GM18519 (cell line): ENCODE results near the gene CYBRD1.
"Not testable (repeated sequence)": the region's sequence is repeated elsewhere in the genome, so short reads cannot be mapped to it uniquely, and the experiment has no call there.

Experiments
- ATAC-seq: cut with Tn5 transposase; IDR thresholded peaks from one replicate; pipeline ENCODE4 v1.9.1; 2021; ENCODE audit warnings: mild to moderate bottlenecking, moderate library complexity; ENCODE audit not compliant: unreplicated experiment, low FRiP score

Gene CYBRD1

DNA sequence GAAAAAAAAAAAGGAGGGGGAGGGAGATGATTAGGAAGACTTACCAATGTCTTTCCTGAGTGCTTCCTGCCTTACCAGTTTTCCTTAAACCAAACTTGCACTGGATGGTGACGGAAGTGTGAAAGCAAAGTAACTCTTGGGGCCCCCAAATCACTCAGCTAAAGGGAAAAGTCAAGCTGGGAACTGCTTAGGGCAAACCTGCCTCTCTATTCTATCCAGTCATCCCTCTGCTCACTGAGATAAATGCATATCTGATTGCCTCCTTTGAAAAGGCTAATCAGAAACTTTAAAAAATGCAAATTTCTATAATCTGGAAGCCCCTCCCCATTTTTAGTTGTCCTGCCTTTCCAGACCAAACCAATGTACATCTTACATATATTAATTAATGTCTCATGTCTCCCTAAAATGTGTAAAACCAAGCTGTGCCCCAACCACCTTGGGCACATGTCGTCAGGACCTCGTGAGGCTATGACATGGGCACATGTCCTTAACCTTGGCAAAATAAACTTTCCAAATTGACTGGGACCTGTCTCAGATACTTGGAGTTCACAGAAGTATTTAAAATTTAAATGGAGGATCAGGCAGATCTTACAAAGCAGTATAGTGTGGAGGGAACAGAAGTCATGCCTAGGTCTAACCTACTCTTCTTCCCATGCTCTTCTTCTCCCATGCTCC, 7.2 kb upstream of the CYBRD1 start:
- no peak for ATAC-seq

DNA sequence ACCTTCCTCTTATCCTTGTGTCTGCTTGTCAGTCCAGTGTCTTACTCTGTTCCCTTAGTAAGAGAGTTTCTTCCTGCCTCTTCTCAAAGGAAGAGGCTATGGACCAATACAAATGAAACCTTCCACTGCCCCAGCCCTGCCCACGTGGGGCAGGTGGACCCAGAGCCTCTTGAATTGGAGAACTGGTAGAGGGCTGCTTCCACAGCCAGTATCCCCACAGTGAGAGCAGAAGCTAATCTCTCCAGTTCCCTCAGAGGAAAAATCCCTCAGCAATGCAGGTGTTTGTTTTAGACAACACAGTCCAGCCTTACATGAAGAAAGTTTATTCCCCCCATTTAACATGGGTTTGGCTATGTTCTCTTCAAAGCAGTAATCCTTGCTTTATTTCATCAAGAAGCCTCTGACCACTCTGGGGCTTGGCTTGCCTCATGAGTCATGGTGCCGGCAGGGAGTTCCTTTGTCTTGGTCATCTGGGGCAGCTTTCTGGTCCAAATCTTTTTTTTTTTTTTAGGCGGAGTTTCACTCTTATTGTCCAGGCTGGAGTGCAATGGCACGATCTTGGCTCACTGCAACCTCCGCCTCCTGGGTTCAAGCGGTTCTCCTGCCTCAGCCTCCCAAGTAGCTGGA, 6.5 kb upstream of the CYBRD1 start:
- no peak for ATAC-seq

DNA sequence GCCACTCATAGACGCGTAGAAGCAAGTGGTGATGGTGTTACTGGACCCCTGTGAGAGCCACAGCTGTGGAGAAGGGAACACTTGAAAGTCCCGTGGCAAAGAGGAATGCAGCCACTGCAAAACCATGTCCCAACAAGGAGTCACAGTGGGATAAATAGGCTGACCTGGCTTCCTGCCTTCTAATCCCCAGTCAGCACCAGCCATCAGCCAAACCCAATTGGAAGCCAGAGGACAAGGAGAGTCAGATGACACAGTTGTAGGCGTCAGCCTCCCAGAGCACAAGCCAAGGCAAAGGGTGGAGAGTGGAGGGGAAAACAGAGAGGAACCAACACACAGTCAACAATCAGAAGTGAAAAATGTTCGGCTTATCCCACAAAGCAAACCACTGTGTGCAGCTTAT, 5.5 kb upstream of the CYBRD1 start:
- no peak for ATAC-seq

DNA sequence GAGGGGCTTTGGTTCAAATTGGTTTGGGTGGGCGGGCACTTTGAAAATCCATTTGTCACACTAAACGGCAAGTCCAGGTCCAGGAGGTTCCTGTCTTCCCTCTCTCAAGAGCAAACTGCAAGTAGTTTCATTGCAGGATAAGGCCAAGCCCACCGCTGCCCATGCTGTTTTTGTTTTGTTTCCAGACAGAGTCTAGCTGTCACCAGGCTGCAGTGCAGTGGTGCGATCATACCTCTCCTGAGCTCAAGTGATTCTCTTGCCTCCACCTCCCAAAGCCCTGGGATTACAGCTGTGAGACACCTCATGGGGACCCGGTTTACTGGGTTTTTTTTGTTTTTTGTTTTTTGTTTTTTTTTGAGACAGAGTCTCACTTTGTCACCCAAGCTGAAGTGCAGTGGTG, 1.8 kb upstream of the CYBRD1 start:
- no peak for ATAC-seq

DNA sequence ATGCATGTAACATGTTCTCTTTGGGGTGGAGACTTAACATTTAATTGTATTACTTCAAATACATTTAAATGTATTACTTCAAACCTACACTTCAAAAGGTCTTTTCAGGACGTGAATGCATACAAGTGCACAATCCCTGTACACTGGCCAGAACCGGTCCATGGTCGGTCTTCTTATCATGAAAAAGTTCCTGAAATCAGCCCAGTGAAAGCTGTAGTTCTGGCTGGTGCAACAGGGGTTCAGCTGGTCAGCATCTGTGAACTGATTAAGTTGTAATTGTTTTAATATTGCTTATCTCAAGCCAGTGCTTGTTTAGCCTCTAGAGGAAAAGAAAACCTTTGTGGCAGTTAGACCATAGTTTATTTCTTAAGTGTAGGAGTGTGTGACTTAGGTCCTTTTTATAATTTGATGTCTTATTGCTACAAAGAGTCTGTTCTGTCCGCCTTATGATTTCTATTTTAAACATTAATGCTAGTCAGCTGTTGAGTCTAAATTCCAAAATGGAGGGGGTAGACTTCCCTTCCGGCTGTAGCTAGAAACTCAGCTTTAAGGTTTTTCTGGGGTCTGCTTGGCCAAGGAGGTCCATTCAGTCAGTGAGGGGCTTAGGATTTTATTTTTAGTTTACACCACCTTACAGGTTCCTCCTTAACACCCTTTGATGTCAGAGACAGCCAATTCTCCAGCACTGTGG, 768 bp upstream of the CYBRD1 start:
- ATAC-seq: no peak

DNA sequence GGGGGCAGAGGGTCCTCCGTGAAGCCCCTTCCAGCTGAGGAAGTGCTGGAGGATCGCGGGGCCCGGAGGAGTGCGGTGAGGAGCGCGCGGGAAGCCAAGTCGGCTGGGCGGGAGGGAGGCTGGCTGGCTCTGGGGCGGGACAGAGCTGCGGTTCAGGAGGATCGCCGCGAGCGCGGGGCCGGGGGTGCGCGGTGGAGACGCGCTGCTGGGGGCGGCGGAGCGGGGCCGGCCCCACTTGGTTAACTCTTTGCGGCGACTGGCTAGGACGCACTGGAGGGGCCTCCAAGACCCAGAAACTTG, 464 bp downstream of the CYBRD1 start:
- ATAC-seq: no peak

DNA sequence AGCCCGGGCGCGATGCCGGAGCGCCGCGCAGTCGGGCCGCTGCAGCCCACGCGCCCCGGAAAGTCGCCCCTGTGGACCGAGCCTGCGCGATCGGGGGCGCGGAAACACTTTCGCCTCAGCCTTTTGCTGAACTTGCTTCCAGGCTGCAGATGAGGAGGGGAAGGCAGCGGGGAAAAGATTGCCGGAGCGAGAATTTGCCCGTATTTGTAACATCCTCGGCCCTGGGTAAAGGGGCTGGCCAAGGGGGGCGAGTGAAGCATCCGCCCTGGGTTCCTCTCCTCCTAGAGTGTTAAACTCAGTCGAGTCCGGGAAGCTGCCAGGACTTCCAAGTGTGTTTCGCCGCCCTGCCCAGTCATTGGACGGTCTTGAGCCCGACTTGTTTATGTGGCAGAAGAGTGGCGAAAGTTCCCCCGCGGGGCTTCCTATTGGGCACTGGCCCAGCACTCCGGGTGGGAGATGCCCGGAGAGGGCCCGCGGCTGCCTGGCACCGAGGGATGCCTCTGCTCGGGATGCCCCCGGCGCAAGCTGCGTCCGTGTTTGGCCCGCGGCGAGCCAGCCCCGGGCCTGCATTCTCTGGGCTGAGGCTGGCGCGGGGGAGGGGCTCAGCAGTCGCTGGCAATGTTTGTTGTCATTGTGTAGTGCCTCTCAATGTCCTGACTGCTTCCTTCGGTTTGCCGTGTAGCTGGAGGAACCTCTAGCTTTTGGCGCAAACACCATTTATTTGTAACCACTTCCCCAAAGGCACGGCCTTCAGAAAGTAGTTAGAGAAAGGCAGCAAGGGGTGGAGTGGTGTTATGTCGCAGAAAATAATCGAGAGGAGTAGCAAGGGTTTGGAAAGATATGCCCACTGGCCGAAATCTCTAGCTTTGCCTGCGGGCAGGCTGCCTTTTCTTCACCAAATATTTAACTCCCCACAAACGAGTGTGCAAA, 1.1 kb downstream of the CYBRD1 start:
- ATAC-seq: no peak

DNA sequence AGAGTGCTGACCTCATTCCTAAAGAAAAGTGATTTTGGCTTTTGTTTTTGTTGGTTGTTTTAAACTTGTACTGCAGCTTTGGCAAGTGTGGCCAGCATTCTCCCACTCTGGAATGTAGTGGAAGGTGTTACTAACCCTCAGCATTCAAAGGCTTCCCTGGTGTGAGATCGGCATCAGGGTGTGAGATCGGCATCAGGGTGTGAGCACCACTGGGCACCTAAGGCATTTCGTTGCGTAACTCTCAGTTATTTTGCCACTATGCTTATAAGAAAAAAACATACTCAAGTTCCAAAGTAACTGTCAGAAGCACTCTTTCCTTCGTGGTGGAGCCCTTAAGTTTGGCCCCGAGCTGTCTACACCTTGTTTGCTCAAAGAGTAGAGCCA, 1.7 kb downstream of the CYBRD1 start:
- no peak for ATAC-seq

DNA sequence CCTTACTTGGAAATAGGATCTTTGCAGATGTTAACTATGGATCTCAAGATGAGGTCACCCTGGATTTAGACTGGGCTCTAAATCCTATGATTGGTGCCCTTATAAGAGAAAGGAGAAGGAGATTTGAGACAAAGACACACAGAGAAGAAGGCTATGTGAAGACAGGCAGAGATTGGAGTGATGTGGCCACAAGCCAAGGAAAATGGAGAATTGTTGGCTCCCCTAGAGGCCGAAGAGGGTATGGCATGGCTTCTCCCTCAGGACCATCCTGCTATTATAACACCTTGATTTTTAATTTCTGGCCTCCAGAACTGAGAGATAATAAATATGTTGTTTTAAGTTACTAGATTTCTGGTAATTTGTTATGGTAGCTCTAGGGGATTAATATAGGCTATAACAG, 7.6 kb downstream of the CYBRD1 start:
- ATAC-seq: no peak

DNA sequence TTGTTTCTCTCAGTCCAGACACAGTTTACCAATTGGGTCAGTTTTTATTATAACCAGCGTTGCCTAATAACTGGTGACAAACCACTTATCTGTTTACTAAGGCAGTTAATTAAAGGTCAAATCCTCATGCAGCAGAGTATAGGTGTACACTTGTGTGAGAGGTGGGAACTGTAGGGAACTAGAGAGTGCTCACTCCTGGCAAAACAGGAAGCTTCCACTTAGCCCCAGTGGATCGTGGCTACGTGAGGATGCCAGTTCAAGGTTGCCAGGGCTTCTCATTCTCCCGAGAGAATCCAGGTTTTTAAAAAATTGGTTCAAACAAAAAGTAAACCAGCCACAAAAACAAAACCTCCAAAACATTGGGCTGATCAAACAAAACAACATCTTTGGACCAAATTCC, 8.1 kb downstream of the CYBRD1 start:
- ATAC-seq: no peak

DNA sequence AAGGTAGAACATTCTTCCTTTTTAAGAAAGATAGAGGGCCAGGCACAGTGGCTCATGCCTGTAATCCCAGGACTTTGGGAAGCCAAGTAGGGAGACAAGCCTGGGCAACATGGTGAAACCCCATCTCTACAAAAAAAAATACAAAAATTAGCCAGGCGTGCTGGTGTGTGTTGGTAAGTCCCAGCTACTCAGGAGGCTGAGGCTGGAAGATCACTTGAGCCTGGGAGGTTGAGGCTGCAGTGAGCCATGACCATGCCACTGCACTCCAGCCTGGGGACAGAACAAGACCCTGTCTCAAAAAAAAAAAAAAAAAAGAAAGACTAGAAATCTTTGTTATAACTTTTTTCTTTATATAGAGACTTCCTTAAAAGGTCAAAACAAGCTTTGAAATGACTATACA, 8.6 kb downstream of the CYBRD1 start:
- ATAC-seq: not testable (repeated sequence)

DNA sequence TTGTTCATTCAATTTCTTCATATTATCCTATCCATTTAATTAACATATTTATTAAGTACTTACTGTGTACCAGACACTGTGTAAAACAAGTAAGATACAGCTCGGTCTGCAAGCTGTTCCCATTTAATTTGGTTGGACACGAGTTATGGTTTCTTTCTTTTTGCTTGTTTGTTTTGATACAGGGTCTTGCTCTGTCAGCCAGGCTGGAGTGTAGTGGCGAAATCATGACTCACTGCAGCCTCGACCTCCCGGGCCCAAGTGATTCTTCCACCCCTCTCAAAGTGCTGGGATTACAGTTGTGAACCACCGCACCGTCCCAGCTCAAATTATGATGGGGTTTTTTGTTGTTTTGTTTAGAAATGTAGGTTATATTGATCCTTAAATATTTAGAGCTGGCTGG, 9.0 kb downstream of the CYBRD1 start:
- no peak for ATAC-seq

DNA sequence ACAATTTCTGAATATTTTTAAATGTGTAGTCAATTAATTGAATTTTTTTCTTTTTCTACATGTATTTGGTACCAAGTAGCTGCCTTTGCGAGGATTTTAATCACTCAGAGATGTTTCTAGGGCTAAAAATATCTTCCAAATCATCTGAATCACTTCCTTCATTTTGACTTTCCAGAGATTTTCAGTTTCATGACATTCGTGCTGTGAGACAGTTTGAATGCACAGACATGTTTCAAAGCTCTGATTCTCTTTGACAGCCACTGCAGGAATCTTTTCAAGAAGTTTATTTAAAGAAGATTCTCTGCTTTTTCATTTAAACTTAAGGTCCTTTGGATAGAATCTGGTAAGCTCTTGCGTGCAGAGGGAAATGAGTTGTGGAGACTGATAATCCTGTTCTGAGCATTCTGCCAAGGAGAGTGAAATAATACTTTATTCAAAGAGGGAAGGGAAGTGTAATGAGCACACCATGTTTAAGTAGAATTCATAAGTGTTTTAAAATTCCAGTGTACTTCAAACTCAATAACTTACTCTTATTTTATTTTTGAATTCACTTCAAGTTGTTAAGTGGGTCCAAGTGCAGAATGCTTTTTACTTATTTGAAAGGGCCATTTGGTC, 9.7 kb downstream of the CYBRD1 start:
- ATAC-seq: no peak

DNA sequence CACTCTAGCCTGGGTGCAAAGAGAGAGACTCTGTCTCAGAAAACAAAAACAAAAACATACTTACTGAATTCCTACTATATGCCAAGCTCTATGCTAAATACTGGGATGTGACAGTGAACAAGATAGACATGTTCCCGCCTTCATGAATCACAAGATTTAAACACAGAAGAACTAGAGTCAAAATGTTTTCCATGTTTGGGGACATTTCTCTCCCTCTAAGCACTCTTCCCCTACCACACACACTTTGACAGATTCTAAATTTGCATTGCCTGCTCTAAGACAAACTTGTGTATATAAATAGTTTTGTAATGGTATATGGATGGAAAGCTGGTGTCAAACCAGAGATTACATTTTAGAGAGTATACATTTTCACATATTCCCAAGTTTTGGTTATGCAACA, 11.1 kb downstream of the CYBRD1 start:
- no peak for ATAC-seq

DNA sequence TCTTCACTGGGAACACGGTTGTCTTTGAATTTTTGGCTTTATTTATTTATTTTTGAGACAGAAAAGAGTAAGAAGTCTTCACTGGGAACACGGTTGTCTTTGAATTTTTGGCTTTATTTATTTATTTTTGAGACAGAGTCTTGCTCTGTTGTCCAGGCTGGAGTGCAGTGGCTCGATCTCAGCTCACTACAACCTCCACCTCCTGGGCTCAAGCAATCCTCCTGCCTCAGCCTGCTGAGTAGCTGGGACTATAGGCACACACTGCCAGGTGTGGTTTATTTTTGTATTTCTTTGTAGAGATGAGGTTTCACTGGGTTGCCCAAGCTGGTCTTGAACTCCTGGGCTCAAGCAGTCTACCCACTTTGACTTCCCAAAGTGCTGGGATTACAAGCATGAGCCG, 13.3 kb downstream of the CYBRD1 start:
- not testable (repeated sequence) for ATAC-seq

DNA sequence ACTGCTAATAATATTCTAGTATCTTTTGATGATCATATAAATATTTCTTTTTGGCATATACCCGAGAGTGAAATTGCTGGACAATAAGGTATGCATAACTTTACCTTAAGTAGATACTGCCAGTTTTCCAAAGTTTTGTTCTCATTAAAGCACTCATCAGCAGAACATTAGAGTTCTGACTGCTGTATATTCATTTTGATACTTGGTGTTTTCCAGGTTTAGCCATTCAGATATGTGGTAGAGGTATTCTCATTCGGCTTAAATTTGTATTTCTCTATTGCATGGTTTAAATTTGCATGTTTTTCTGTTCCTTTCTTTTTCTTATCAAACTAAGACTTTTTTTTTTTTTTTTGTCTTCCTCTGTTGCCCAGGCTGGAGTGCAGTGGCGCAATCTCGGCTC, 18.2 kb downstream of the CYBRD1 start:
- no peak for ATAC-seq

DNA sequence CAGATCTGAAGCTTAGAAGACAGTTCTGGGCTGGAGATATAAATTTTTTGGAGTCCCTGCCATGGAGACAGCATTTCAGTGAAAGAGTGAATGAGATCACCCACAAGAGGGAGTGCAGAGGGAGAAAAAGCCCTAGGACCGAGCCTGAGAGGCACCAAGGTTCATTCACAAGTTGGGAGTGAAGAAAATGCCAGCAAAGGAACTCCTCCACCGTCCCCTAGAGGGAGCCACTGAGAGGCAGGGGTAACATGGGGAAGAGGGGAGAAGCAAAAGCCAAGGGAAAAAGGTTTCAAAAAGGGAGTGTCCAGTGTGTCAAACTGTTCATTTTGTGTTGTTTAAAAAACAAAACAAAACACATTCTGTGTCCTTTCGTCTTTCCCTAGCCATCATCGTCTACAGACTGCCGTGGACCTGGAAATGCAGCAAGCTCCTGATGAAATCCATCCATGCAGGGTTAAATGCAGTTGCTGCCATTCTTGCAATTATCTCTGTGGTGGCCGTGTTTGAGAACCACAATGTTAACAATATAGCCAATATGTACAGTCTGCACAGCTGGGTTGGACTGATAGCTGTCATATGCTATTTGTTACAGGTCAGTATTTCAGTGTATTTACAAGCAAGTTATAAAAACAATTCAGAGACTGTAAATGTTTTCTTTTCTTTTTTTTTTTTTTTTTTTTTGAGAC, 19.1 kb downstream of the CYBRD1 start:
- ATAC-seq: no peak

DNA sequence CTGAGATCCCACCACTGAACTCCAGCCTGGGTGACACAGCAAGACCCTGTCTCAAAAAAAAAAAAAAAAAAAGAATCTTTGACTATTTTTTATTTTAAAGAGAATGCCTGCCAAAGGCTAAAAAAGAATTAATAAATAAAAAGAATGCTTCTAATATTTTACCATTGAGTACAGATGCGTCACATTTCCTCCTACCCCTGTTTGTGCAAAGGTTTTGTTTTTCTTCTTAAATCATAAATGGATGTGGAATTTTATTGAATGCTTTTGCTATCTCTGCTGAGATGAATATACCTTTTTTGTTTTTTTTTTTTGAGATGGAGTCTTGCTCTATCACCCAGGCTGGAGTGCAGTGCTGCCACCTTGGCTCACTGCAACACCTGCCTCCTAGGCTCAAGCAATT, 22.8 kb downstream of the CYBRD1 start:
- no peak for ATAC-seq

DNA sequence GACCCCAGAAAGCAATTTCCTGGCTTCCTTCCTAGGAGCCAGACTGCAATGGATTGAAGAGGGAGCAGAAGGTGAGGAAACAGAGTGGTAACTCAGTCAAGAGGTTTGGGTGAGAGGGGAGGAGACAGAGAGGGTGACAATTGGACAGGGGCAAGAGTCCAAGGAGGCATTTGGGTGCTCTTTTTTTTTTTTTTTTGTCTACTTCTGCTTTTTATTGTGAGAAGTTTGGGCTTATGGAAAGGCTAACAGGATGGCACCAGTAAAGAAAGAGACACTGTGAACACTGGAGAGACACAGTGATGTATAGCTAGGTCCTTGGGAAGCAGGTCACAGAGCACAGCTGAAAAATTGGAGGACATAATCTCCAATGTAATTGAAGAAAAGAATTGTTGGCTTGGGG, 25.0 kb downstream of the CYBRD1 start:
- ATAC-seq: no peak

DNA sequence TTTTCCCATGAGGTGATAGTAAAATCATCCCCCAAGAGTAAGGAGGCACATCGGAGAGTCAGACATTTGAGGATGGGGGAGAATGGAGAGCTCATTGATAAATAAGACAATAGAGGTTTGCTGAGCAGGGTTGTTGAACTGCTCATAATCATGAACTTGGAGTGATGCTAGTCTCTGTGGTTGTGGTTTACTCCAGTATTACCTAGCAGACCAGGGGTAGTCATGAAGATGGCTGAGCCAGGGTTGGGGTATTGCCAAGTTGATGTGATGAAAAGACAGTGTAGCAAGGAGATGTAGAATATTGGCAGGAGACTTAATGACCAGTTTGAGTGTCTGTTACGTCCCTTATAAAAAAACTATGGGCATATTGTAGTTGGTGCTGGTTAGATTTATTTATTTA, 25.4 kb downstream of the CYBRD1 start:
- ATAC-seq: no peak
